GM19395 (cell line): ENCODE measurements around the gene ASAP2.
"Not testable (repeated sequence)": the region's sequence is repeated elsewhere in the genome, so short reads cannot be mapped to it uniquely, and the experiment has no call there.

Experiments used
- ATAC-seq: cut with Tn5 transposase; IDR thresholded peaks from one replicate; pipeline ENCODE4 v1.9.1; 2021; ENCODE audit warnings: mild to moderate bottlenecking, moderate library complexity; ENCODE audit not compliant: unreplicated experiment

The ASAP2 gene

DNA sequence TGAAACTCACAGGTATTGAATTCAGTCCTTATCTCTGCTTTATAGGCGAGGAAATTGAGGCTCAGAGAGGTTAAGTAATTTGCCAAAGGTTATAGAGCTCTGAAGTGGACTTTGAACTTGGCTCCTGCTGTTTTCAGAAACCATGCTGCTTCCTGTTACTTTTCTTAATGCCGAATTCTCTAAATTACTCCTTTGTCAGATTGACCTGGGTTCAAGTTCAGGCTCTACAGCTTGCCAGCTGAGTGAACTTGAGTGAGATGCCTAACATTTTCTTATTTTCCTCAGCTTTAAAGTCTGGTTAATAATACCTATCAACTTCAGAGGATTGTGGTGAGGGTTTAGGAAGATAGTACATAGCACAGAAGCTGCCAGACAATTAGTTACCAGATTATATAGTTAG lies 3.4 kb downstream of the ASAP2 start:
- ATAC-seq = no peak

DNA sequence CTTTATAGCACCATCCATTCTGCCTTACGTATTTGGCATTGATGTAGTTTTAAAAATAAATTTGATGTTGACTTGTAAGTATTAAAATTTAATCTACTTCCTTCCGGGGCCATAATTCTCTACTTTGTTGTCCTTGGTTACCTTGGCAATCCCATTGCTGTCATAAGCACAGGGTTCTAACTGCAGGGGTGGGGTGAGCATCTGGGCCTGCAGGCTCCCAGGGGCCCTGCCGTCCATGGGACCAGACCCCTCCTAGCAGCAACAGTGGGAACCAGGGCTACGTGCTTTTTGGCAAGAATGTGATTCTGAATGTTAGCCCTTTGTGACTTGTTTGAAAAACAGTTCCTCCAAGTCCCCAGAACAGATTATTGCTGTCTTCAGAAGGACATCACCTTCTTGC lies 4.9 kb downstream of the ASAP2 start:
- ATAC-seq = no peak

DNA sequence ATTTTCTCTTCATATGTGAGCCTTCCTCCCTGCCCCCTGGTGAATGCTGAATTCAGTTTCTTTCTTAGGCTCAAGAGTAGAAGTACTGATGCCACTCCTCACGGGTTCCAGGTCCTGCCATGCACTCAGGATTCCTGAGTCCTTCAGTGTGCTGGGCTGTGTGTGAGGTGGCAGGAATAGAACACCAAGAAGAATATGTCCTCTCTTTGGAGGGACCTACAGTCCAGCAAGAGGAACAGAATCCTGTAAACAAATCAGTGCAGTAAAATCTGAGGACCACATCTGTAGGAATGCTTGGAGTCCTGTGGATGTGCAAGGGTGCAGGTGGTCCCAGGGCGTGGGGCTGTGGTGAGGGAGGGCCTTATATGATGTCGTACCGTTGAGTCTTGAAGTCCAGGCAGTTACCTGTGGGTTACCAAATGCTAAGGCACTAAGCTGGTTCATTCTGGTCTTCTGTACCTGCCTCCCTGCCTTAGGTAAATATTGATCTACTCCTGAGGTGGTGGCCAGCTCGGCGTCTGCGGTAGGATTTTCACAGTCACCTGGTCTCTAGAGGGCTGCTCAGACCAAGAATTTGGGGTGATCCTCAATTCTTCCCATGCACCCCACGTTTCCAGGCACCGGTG lies 5.5 kb downstream of the ASAP2 start:
- no peak for ATAC-seq

DNA sequence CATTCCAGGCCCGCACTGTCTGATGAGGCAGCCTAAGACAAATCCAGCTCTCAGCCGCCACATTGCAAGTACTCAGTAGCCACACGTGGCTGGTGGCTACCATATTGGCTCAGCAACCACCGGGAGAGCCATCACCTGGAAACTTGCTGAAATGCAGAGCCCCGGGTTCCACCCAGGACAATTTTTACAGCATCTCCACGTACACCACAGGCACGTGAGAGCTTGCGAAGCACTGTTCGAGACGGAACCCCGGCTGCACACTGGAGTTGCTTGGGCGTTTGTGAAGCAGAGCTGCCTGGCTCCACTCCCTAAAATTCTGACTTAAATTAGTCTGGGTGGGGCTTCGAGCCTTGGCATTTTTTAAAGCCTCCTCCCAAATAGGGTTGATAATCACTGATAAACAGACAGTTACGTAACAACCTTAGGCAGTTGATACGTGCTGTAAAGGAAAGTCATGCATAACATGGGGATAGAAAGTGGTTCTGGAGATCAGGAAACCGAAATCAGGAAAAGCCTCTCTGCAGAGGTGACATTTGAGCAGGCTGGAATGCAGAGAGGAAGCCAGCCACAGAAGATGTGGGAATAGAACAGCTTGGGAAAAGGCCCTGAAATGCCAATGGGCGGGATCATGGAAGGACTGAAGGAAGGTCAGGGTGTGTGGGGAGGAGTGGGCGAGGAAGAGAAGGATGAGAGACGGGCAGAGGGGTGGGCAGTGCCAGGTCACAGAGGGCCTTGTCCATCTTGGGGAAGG lies 6.2 kb downstream of the ASAP2 start:
- no peak for ATAC-seq

DNA sequence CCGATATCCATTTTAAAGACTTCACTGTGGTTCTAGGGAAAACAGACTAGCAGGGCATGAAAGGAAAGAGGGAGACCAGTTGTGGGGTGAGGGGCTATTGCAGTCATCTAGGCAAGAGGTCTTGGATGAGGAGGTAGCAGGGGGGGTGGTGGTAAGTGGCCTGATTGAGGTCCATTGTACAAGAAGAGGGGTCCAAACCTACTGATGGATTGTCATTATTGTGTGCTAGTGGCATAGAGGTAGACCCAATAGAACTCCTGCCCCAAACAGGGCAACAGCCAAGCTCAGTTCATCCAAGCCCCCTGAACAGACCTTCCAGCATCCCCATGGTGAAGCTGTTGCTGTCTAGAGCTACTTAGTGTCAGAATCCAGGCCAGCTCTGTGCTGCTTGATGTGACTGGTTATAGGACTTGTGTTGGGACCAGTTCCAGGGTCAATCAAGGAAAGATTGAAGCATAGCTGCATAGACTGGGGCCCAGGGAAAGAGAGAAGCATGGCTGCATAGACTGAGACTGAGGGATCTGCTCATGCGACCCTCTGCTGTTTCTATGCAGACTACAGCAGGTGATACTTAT lies 7.0 kb downstream of the ASAP2 start:
- no peak for ATAC-seq

DNA sequence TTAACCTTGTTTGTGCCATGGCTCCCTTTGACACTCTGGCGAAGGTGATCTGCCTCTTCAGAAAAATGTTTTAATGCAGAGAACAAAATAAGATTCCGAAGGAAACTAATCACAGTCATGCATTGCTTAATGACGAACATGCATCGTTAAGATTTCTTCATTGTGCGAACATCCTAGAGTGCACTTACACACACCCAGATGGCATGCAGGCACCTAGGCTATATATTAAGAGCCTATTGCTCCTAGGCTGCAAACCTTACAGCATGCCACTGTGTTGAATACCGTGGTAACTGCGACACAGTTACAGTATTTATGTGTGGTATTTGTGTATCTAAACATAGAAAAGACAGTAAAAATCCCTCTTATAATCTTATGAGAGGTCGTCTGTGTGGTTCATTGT lies 8.3 kb downstream of the ASAP2 start:
- ATAC-seq = no peak

DNA sequence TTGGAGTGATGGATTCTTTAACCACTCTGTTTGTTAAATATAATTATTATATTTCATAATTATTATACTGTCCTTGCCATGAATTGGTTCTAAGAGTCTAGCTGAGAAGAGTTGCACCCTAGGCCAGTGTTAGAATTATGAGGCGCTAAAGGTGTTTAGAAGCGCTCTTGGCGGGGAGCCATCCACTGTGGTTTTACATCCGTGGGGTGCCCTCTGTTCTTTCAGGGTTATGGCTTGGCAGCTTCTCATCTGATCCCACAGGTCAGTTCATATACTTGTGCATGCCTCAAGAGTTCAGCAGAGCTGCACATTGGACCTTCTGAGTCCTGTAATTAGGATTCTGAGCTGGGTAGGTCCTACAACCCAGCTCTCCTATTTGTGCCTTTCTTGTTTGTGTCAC lies 9.1 kb downstream of the ASAP2 start:
- ATAC-seq = no peak

DNA sequence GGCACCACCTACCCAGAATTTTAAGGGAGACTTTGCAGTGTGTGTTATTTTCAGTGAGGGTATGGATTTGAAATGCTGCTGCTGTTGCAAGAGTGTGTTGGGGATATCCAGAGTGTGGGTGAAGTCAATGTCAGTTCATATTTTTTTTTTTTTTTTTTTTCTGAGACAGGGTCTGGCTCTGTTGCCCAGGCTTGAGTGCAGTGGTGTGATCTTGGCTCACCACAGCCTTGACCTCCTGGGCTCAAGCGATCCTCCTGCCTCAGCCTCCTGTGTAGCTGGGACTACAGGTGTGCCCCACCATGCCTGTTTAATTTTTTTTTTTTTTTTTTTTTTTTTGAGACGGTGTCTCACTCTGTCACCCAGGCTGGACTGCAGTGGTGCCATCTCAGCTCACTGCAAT lies 9.5 kb downstream of the ASAP2 start:
- not testable (repeated sequence) for ATAC-seq

DNA sequence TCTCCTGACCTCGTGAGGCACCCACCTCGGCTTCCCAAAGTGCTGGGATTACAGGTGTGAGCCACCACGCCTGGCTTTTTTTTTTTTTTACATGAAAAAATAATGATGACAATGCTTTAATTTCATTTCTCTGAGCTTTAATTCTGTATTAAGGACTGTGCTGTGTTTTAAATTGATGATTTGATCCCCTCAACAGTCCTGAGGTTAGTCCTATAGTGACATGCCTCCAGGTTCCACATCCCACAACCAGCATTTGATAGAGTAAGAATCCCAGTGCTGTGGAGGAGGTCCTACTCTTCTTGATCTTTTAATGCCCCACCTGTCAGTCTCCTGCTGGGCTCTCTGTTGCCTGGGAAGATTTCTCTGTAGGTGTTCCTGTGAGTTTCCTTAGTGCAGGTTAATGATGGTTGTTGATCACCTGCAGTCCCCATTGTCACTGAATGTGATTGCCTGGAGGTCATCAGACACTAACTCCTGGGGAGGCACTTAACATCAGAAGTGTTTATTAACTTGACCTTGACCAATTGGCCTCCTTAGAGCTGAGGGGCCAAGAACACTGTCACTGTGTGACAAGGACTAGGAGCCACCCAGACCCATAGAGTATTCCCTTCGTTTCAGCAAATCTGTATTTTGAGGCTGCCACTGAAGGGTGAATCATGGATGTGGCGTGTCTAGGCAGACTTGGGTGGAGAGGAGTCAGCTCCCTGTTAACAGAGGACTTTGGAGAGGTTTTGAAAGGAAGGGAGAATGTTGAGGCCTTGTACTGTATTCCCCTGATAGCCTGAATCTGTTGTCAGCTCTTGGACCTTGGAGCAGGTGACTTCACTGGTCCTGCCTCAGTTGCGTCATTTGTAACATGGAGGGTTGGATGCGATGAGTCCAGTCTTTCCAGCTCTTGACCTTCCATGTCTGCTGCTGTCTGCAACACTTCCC lies 11.5 kb downstream of the ASAP2 start:
- ATAC-seq = no peak

DNA sequence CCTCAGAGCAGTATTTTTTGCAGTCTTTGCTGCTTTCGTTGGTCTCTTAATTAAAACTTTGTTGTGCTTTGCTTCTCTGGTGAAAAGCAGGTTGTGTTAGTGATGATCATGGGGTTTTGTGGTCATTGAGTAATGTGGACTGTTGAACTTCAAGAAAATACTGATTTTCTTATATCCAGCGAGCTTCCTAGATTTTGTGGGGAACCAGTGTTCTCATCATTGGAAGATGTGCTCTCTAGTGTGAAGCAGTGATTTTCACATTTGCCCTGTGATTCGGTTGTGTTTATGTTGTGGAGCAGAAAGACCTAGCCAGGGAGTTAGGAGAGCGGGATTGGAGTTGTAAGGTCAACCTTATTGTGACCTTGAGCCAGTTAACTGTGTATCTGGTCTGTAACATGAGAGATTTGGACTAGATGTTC lies 12.4 kb downstream of the ASAP2 start:
- no peak for ATAC-seq

DNA sequence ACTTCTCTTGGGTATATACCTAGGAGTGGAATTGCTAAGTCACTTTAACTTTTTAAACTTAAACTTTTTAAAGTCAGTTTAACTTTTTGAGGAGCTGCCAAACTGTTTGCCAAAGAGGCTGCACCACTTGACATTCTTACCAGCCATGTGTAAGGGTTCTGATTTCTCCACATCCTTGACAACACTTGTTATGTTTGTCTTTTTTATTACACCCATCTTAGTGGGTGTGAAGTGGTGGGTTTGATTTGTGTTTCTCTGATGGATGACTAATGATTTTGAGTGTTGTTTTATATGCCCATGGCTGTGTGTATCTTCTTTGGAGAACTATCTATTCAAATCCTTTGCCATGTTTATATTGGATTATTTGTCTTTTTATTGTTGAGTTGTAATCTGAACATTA lies 13.6 kb downstream of the ASAP2 start:
- no peak for ATAC-seq

DNA sequence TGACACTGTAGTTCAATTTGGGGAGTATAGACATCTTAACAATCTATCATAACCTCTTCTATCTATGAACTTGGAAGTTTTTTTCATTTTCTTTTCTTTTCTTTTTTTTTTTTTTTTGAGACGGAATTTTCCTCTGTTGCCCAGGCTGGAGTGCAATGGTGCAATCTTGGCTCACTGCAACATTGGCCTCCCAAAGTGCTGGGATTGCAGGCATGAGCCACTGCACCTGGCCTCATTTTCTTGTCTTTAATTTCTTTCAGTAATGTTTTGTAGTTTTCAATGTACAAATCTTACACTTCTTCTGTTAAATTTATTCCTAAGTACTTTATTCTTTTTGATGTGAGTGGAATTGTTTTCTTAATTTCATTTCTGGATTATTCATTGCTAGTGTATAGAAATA lies 14.6 kb downstream of the ASAP2 start:
- no peak for ATAC-seq

DNA sequence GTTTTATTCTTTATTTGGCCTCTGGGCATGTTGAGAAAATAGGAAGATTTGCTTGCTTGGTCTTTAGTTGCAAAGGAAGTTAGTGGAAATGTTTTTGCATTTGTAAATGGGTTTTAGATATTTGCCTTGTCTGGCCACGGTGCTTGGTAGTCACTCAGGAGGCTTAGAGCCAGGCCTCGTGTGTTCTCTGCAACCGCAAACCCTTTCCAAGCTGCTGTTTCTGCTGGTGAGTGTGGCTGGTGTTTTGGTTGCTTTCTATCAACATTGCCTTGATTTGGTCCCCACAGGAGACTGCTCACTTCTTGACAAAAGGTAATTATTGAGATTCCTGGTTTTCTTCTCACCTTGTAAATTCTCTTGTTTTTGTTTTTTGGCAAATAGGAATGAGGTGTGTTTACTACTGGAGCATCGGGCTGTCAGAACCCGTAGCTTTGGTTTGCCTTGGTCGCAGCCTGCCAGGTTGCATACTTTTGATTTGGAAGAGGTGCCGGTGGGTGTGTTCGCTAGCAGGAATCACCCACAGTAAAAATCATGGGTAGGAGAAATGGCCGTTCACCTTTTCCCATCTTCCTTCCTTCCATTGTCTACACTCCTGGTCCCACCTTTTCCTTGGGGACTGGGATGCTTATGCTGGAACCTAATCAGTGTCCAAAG lies 15.8 kb downstream of the ASAP2 start:
- no peak for ATAC-seq

DNA sequence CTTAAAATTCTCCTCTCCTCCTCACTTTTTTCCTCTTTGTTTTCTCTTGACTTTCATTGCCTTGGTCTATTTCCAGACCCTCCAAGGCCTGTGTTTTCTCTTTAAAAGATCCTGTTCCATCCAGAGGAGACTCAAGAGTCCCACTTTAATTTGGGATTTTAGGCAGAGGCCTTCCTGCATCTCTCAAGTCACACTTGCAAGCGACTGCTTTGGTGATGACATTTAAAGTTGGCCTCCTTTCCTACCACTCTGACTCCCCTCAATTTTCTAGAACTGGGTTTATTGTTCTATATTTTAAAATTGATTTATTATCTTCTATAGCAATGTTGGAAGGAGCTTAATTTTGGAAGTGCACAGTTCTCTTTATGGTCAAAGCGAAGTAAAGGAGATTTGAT lies 16.3 kb downstream of the ASAP2 start:
- no peak for ATAC-seq

DNA sequence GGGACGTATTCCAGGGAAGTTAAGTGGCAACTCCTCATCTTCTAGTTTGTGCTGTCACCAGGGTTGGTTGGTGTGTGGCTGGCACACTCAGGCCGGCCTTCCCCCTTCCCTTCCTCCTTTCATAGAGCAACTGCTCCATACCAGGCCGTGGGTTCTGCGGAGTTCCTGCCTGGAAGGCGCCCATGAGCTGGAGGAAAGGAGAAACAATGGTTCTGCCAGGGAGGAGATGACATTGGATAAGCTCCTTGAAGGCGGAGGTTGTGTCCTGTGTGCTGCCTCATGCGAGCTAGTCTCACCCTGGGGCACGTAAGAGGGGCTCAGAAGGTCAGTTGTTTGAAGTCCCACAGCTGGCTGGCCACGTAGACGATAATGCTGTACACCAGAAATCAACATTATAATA lies 19.2 kb downstream of the ASAP2 start:
- no peak for ATAC-seq

DNA sequence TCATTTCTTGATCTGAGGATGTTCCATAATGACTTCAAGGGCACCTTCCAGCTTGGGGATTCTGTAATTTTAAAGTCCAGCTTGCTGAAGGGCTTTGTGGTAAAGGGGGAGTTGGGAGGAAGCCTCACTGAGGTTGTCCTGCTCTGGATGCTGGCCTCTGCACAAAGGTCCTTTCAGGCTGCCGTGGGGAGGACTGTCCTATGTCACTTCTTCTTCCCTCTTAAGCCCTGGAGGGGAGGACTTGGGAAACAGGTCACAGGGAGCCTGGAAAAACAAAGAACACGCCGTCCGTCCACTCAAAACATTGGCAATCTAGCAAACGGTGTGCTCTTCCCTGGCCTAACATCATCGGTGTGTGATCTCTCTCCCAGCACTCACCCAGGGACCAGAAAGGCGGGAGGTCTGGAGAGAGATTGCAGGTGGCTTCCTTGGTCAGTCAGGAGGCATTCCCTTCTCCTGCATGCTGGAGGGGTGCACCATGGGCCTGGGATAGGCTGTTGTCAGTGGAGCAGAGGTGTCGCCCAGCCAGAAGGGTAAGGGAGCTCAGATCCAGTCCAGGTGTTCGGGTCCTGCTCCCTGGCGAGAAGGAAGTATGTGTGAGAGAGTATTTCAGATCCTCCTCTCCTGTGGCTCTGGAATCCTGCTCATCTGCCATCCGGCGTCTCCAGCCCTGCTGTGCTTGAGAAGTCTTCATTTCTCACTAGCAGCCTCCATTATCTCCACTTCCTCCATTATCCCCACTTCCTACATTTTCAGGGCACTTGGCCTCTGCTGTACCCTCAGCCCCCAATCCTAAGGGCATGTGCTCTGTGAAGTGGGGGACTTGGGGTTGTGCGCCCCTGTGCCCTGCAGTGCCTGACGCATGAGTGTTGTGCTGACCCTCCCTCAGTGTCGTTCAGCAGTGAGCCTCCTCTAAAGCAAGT lies 20.1 kb downstream of the ASAP2 start:
- no peak for ATAC-seq

DNA sequence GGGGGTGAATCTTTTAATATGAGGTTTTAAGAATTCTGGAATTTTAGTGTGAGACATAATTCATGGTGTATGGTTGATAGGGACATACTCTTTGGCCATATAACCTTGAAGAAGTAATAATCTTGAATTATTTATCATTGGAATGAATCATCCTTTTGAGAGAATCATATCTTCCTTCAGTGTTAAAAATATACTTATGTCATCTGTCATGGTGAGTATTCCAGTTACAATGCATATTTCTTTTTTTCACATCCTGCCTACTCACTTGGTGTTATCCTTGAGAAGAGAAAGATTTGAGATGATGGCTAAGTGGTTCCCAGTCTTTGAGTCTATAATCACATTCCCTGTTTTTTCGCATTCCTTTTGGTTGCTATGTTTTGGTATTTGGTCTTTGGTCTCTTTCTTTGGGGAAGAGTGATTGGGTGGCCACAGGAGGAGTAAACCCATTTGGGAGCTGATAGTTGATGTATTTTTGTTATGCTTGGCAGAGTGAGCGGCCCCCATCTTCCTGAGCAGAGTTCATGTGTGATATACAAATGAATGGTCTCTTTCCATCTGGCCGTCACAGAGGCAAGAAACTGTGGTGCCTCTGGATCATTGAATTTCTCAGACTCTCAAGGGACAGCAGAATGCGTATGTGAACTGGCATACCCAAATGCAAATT lies 21.6 kb downstream of the ASAP2 start:
- no peak for ATAC-seq

DNA sequence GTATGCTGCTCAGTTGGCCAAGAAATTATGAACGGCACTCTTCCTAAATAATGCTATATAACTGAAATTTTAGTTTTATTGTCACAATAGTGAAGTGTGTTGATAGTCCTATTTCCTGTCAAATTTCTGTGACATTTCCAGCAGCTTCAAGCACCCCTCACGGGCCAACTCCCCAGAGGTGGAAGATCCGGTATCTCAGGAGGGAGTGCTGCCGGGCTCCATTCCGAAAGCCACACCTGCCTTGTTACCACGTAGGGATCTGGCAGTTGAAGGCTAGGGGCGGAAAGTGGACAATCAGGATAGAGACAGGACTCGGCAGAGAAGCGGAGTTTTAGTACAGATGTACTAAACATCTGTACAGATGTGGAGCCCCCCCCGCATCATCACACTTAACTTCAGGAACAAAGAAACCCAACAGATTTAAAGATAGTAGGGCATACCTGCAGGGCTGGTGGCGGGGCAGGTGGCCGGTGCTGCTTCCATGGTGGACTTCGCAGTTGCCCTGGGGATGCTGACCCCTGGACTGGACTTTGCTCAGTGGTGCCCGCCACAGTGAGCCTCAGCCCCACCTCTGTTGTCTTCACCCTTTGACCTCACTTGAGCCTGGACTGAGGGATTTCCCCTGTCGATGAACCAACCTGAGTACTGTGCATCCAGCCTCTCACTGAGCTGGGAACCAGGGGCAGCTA lies 22.3 kb downstream of the ASAP2 start:
- no peak for ATAC-seq

DNA sequence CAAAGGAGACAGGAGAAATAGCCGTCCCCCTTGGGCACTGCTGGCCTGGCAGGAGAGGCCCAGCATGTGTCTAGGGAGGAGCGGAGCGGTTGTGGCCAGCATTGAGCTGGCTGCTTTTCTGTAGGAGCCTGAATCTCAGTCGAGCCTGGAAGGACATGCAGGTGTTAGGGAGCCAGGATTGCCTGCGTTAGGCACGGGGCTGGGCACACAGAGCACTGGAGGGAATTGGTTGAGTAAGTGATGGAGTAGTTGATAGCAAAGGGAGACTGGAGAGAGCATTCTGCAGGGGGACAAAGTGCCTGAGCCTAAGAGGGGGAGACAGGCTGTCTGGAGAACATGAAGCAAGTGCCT lies 22.8 kb downstream of the ASAP2 start:
- ATAC-seq = no peak
